Stomach (tissue), 9 donors: ENCODE results near the gene PLXNA1. TPM values are rescaled to one million over a fixed set of nuclear protein-coding genes. Genes with fewer than 3 reads are reported as not detected.

ENCODE experiments used
- DNase-seq, 2 donors: peaks; one replicate each; pipeline versions ENCODE4 v3.0.0 to v3.0.0-alpha.2; 2013 to 2019
- H3K27ac ChIP-seq, 5 donors: fragments of 200-600 bp in 4 of 5; sonication (generic) in 4 of 5; one replicate each; pipeline ENCODE4 v1.5.1; 2013 to 2019; ENCODE audit warnings: mild to moderate bottlenecking in 1 of 5, moderate library complexity in 1 of 5
- H3K27me3 ChIP-seq, 3 donors: fragments of 200-600 bp; sonication (generic); one replicate each; pipeline ENCODE4 v1.5.1; 2017 to 2019; ENCODE audit warnings: mixed run types in 1 of 3
- H3K36me3 ChIP-seq, 4 donors: fragments of 200-600 bp; sonication (generic); 1 replicate in 3 of 4; 2 replicates in 1 of 4; pipeline ENCODE4 v1.5.1; 2016 to 2019
- H3K4me1 ChIP-seq, 4 donors: fragments of 200-600 bp; sonication (generic); one replicate each; pipeline ENCODE4 v1.5.1; 2016 to 2019
- H3K4me3 ChIP-seq, 4 donors: fragments of 200-600 bp; sonication (generic) in 3 of 4; one replicate each; pipeline ENCODE4 v1.5.1; 2016 to 2019; ENCODE audit warnings: mild to moderate bottlenecking in 1 of 4
- H3K9me3 ChIP-seq, 4 donors: fragments of 200-600 bp; sonication (generic); one replicate each; pipeline ENCODE4 v1.5.1; 2016 to 2019
- CTCF ChIP-seq, 7 experiments: fragments of 450-650 bp in 4 of 7; fragments of 200-600 bp in 3 of 7; sonication (generic) in 3 of 7; IDR thresholded peaks; one replicate each; pipeline ENCODE4 v1.5.1; 2016 to 2019; ENCODE audit warnings: antibody characterized with exemption in 7 of 7, control low read depth in 2 of 7, mild to moderate bottlenecking in 1 of 7
- EP300 ChIP-seq: sonication (generic); formaldehyde crosslinking; IDR thresholded peaks from one replicate; pipeline ENCODE4 v1.6.1; 2017; ENCODE audit warnings: antibody characterized with exemption
- POLR2A ChIP-seq, 4 donors: fragments of 450-650 bp; IDR thresholded peaks; one replicate each; pipeline ENCODE4 v1.6.1; 2016; ENCODE audit warnings: antibody characterized with exemption in 4 of 4, control low read depth in 2 of 4, mild to moderate bottlenecking in 1 of 4, moderate library complexity in 1 of 4
- POLR2AphosphoS5 ChIP-seq, 3 donors: sonication (generic); formaldehyde crosslinking; IDR thresholded peaks; one replicate each; pipeline ENCODE4 v1.6.1; 2016; ENCODE audit warnings: antibody characterized with exemption in 3 of 3
- WGBS, 5 donors: extraction: QIAGEN DNeasy Blood & Tissue Kit in 3 of 5; methylation state at CpG; one replicate each; pipeline versions ENCODE4 v1.1.5 to v1.1.7; 2013 to 2018; 5-methylcytosine and 5-hydroxymethylcytosine counted together
- intact Hi-C: fragments of 100-400 bp; cut with DNase I; formaldehyde crosslinking; loops from one replicate; pipeline ENCODE4 v1.15.1; 2023; ENCODE audit warnings: low total_unique reads
- polyA plus RNA-seq, 3 donors: library from polyadenylated mRNA; stranded (reverse); fragments of 200-250 nt; gene quantifications; one replicate each; pipeline ENCODE4 v1.2.3, GENCODE V29; 2013
- total RNA-seq, 5 donors: library from RNA; depleted of rRNA; stranded (reverse); fragments of >200 nt; gene quantifications; one replicate each; pipeline versions ENCODE4 v1.1.0 to v1.2.3, GENCODE V29; 2014 to 2016
- donor health status: healthy with polysubstance abuse.
- donor health status: Bipolar disorder and iron deficiency.
- donor health status: healthy.

Gene PLXNA1
- total and polyA plus RNA-seq, 8 donors = 0.92 to 54.7 (median 13.9) TPM

GRCh38 chr3:127017781-127018180, 34.9 kb downstream of the PLXNA1 start:
- Histone ChIP-seq H3K4me1 (no peaks in the 10 kb centered on the region), H3K27me3 (no peaks in the 10 kb centered on the region), H3K9me3 (no peaks in the 10 kb centered on the region), H3K4me3 (no peak overlapping the region), H3K27ac (no peak overlapping the region), H3K36me3 (peaks cover 56 to 100% (median 99%) of the 10 kb centered on the region in 4 donors)
- TF ChIP-seq POLR2AphosphoS5 (IDR thresholded peaks at IDR 0.05) = no peak
- no peak for TF ChIP-seq CTCF (IDR thresholded peaks at IDR 0.05)
- no peak for TF ChIP-seq EP300
- TF ChIP-seq POLR2A (IDR thresholded peaks at IDR 0.05) = no peak
- intact Hi-C loops = no loop called here
- DNase-seq = no peak
- WGBS, 5 donors = 95 to 99% (median 96%) methylated on average over 12 to 17 of the region's 17 CpGs

GRCh38 chr3:127018306-127018828, 35.5 kb downstream of the PLXNA1 start:
- H3K27me3 ChIP-seq = no peaks in the 10 kb centered on the region
- no peaks in the 10 kb centered on the region for H3K4me1 ChIP-seq
- no peak for DNase-seq
- H3K4me3 ChIP-seq = no peak overlapping the region
- H3K36me3 ChIP-seq = peaks cover 62 to 100% (median 99%) of the 10 kb centered on the region in 4 donors
- intact Hi-C loops = no loop called here
- no peak overlapping the region for H3K27ac ChIP-seq
- TF ChIP-seq CTCF (IDR thresholded peaks at IDR 0.05) (no peak), POLR2AphosphoS5 (IDR thresholded peaks at IDR 0.05) (no peak), EP300 (no peak), POLR2A (IDR thresholded peaks at IDR 0.05) (no peak)
- no peaks in the 10 kb centered on the region for H3K9me3 ChIP-seq
- WGBS, 5 donors = 85 to 96% (median 93%) methylated on average over 4 to 20 of the region's 20 CpGs

- no peak overlapping the region for H3K4me3 ChIP-seq
- no peaks in the 10 kb centered on the region for H3K27me3 ChIP-seq
- intact Hi-C loops = no loop called here
- H3K36me3 ChIP-seq = peaks cover 58 to 100% (median 99%) of the 10 kb centered on the region in 4 donors
- no peak overlapping the region for H3K27ac ChIP-seq
- WGBS, 5 donors = 85 to 94% (median 89%) methylated on average over 2 to 8 of the region's 8 CpGs; no CpG with 5 or more reads in 1 of the 5 donors
- DNase-seq = no peak
- TF ChIP-seq POLR2AphosphoS5 (IDR thresholded peaks at IDR 0.05) = no peak
- no peak for TF ChIP-seq EP300
- no peak for TF ChIP-seq POLR2A (IDR thresholded peaks at IDR 0.05)
- no peak for TF ChIP-seq CTCF (IDR thresholded peaks at IDR 0.05)
- no peaks in the 10 kb centered on the region for H3K9me3 ChIP-seq
- H3K4me1 ChIP-seq = no peaks in the 10 kb centered on the region
Observed at GRCh38 chr3:127019449-127019848, 36.5 kb downstream of the PLXNA1 start.

GRCh38 chr3:127020543-127020942, 37.6 kb downstream of the PLXNA1 start:
- intact Hi-C loops = no loop called here
- Histone ChIP-seq H3K27ac (no peak overlapping the region), H3K27me3 (no peaks in the 10 kb centered on the region), H3K9me3 (no peaks in the 10 kb centered on the region), H3K4me1 (no peaks in the 10 kb centered on the region), H3K4me3 (no peak overlapping the region), H3K36me3 (peaks cover 49 to 100% (median 96%) of the 10 kb centered on the region in 4 donors)
- 90 to 96% (median 92%) methylated on average over 6 to 13 of the region's 13 CpGs for WGBS, 5 donors
- no peak for DNase-seq
- TF ChIP-seq POLR2AphosphoS5 (IDR thresholded peaks at IDR 0.05) = no peak
- TF ChIP-seq CTCF (IDR thresholded peaks at IDR 0.05) = no peak
- TF ChIP-seq POLR2A (IDR thresholded peaks at IDR 0.05) = no peak
- no peak for TF ChIP-seq EP300
